ENCODE data around the gene USF2. TPM values are rescaled to one million over a fixed set of nuclear protein-coding genes. Genes with fewer than 3 reads are reported as not detected.

USF2 gene
- total RNA-seq, 1 donor = 51.6 TPM

GRCh38 chr19:35293363-35293739, 24.6 kb downstream of the USF2 start:
- no peak for TF ChIP-seq CTCF (IDR thresholded peaks at IDR 0.05; ENCODE audit: insufficient read depth, low read length)
- no peak overlapping the region for H3K4me3 ChIP-seq (ENCODE audit: low read depth, low read length)
- DNase-seq (ENCODE audit: low read depth) = no peak

- TF ChIP-seq CTCF (IDR thresholded peaks at IDR 0.05; ENCODE audit: insufficient read depth, low read length) = no peak
- DNase-seq (ENCODE audit: low read depth) = no peak
- no peak overlapping the region for H3K4me3 ChIP-seq (ENCODE audit: low read depth, low read length)
These were observed 25.0 kb downstream of the USF2 start for GRCh38 chr19:35293808-35294207.

GRCh38 chr19:35294328-35294727, 25.6 kb downstream of the USF2 start:
- H3K4me3 ChIP-seq (ENCODE audit: low read depth, low read length) = no peak overlapping the region
- TF ChIP-seq CTCF (IDR thresholded peaks at IDR 0.05; ENCODE audit: insufficient read depth, low read length) = no peak
- DNase-seq (ENCODE audit: low read depth) = no peak

- DNase-seq (ENCODE audit: low read depth) = no peak
- no peak overlapping the region for H3K4me3 ChIP-seq (ENCODE audit: low read depth, low read length)
These were observed 26.4 kb downstream of the USF2 start for GRCh38 chr19:35294859-35295791.

GRCh38 chr19:35295792-35296462, 27.2 kb downstream of the USF2 start:
- H3K4me3 ChIP-seq (ENCODE audit: low read depth, low read length) = no peak overlapping the region
- DNase-seq (ENCODE audit: low read depth) = no peak
- TF ChIP-seq CTCF (IDR thresholded peaks at IDR 0.05; ENCODE audit: insufficient read depth, low read length) = no peak

More at GRCh38 chr19:35294859-35295791, 26.4 kb downstream of the USF2 start:
- no peak for TF ChIP-seq CTCF (IDR thresholded peaks at IDR 0.05; ENCODE audit: insufficient read depth, low read length)

- no peak overlapping the region for H3K4me3 ChIP-seq (ENCODE audit: low read depth, low read length)
- DNase-seq (ENCODE audit: low read depth) = no peak
- TF ChIP-seq CTCF (IDR thresholded peaks at IDR 0.05; ENCODE audit: insufficient read depth, low read length) = no peak
These were observed 28.1 kb downstream of the USF2 start for GRCh38 chr19:35296644-35297514.

Measured in fibroblast of the aortic adventitia (primary cell).